ENCODE measurements around the gene ALAD. TPM values are rescaled to one million over a fixed set of nuclear protein-coding genes. Genes with fewer than 3 reads are reported as not detected.
A peak's percentile ranks its signal among the peaks of the same experiment; 100 is the strongest.
"Not testable (repeated sequence)": the region's sequence is repeated elsewhere in the genome, so short reads cannot be mapped to it uniquely, and the experiment has no call there.

The ALAD gene
- 18.1 and 21.0 TPM in 2 replicates for total RNA-seq (2014; rRNA removed; shearing (Covaris generic); ENCODE audit: low replicate concordance)

GRCh38 chr9:113401027-113401792 lies at the start of gene ALAD:
ALAD (minus strand) TSS chr9:113401284; CDS start chr9:113393559, 7,725 bp downstream.
- Histone ChIP-seq H3K27me3 (ENCODE audit: low read length) (no peaks in the 10 kb centered on the region), H3K9ac (ENCODE audit: low read length) (peak within 1 kb of the TSS; percentile 94), H3K79me2 (ENCODE audit: low read length) (peaks cover 31% of the 10 kb centered on the region), H4K20me1 (ENCODE audit: insufficient read depth, low read depth, low read length) (no peaks in the 10 kb centered on the region), H3K27ac (ENCODE audit: low read length) (no peak within 1 kb of the TSS), H3K4me3 (ENCODE audit: low read length) (peak within 1 kb of the TSS; percentile 99), H3K4me1 (ENCODE audit: low read length) (peaks cover 16% of the 10 kb centered on the region), H3K36me3 (ENCODE audit: insufficient read depth, low read length) (no peaks in the 10 kb centered on the region), H2AFZ (ENCODE audit: low read length) (peak within 1 kb of the TSS; percentile 74), H3K9me3 (ENCODE audit: low read length) (no peaks in the 10 kb centered on the region), H3K9me2 (replicated peaks; ENCODE audit: insufficient read depth, low read length) (no peaks in the 10 kb centered on the region), H3K4me2 (ENCODE audit: low read depth, low read length, poor library complexity, severe bottlenecking) (peak within 1 kb of the TSS; percentile 85)
- peak; percentile 100 for DNase-seq

- no peak overlapping the region for H3K27ac ChIP-seq (ENCODE audit: low read length)
- no peaks in the 10 kb centered on the region for H3K27me3 ChIP-seq (ENCODE audit: low read length)
- DNase-seq: no peak
- no peaks in the 10 kb centered on the region for H4K20me1 ChIP-seq (ENCODE audit: insufficient read depth, low read depth, low read length)
- no peak overlapping the region for H2AFZ ChIP-seq (ENCODE audit: low read length)
- no peak overlapping the region for H3K4me3 ChIP-seq (ENCODE audit: low read length)
- no peaks in the 10 kb centered on the region for H3K9me2 ChIP-seq (replicated peaks; ENCODE audit: insufficient read depth, low read length)
- H3K79me2 ChIP-seq (ENCODE audit: low read length): no peaks in the 10 kb centered on the region
- no peaks in the 10 kb centered on the region for H3K9me3 ChIP-seq (ENCODE audit: low read length)
- H3K9ac ChIP-seq (ENCODE audit: low read length): no peak overlapping the region
- H3K4me2 ChIP-seq (ENCODE audit: low read depth, low read length, poor library complexity, severe bottlenecking): no peak overlapping the region
- H3K36me3 ChIP-seq (ENCODE audit: insufficient read depth, low read length): no peaks in the 10 kb centered on the region
- no peaks in the 10 kb centered on the region for H3K4me1 ChIP-seq (ENCODE audit: low read length)
These were observed 48.3 kb upstream of the ALAD start for GRCh38 chr9:113449376-113449775.

GRCh38 chr9:113446323-113446740 lies 45.2 kb upstream of the ALAD start:
- Histone ChIP-seq H2AFZ (ENCODE audit: low read length) (no peak overlapping the region), H3K79me2 (ENCODE audit: low read length) (no peaks in the 10 kb centered on the region)
- peak; percentile 59 for DNase-seq

GRCh38 chr9:113444736-113445135 lies 43.7 kb upstream of the ALAD start:
- Histone ChIP-seq H2AFZ (ENCODE audit: low read length) (no peak overlapping the region), H3K36me3 (ENCODE audit: insufficient read depth, low read length) (no peaks in the 10 kb centered on the region)

More at GRCh38 chr9:113446323-113446740, 45.2 kb upstream of the ALAD start:
- H3K4me2 ChIP-seq (ENCODE audit: low read depth, low read length, poor library complexity, severe bottlenecking): no peak overlapping the region
- H3K27ac ChIP-seq (ENCODE audit: low read length): no peak overlapping the region
- H3K4me3 ChIP-seq (ENCODE audit: low read length): no peak overlapping the region
- no peaks in the 10 kb centered on the region for H3K27me3 ChIP-seq (ENCODE audit: low read length)
- H4K20me1 ChIP-seq (ENCODE audit: insufficient read depth, low read depth, low read length): no peaks in the 10 kb centered on the region
- H3K36me3 ChIP-seq (ENCODE audit: insufficient read depth, low read length): no peaks in the 10 kb centered on the region
- H3K4me1 ChIP-seq (ENCODE audit: low read length): no peaks in the 10 kb centered on the region
- H3K9me2 ChIP-seq (replicated peaks; ENCODE audit: insufficient read depth, low read length): no peaks in the 10 kb centered on the region
- H3K9me3 ChIP-seq (ENCODE audit: low read length): no peaks in the 10 kb centered on the region
- H3K9ac ChIP-seq (ENCODE audit: low read length): no peak overlapping the region

GRCh38 chr9:113437716-113438115 lies 36.6 kb upstream of the ALAD start:
- H3K9ac ChIP-seq (ENCODE audit: low read length); H3K4me1 ChIP-seq (ENCODE audit: low read length); H3K27ac ChIP-seq (ENCODE audit: low read length); H2AFZ ChIP-seq (ENCODE audit: low read length); H3K27me3 ChIP-seq (ENCODE audit: low read length); H3K36me3 ChIP-seq (ENCODE audit: insufficient read depth, low read length); H3K4me3 ChIP-seq (ENCODE audit: low read length); H3K9me3 ChIP-seq (ENCODE audit: low read length); H4K20me1 ChIP-seq (ENCODE audit: insufficient read depth, low read depth, low read length); H3K9me2 ChIP-seq (replicated peaks; ENCODE audit: insufficient read depth, low read length); H3K79me2 ChIP-seq (ENCODE audit: low read length); H3K4me2 ChIP-seq (ENCODE audit: low read depth, low read length, poor library complexity, severe bottlenecking); DNase-seq: not testable (repeated sequence)

More at GRCh38 chr9:113444736-113445135, 43.7 kb upstream of the ALAD start:
- Histone ChIP-seq H4K20me1 (ENCODE audit: insufficient read depth, low read depth, low read length) (no peaks in the 10 kb centered on the region), H3K27me3 (ENCODE audit: low read length) (no peaks in the 10 kb centered on the region), H3K9ac (ENCODE audit: low read length) (no peak overlapping the region), H3K4me1 (ENCODE audit: low read length) (no peaks in the 10 kb centered on the region), H3K9me2 (replicated peaks; ENCODE audit: insufficient read depth, low read length) (no peaks in the 10 kb centered on the region), H3K4me3 (ENCODE audit: low read length) (no peak overlapping the region), H3K27ac (ENCODE audit: low read length) (no peak overlapping the region), H3K9me3 (ENCODE audit: low read length) (no peaks in the 10 kb centered on the region), H3K79me2 (ENCODE audit: low read length) (no peaks in the 10 kb centered on the region), H3K4me2 (ENCODE audit: low read depth, low read length, poor library complexity, severe bottlenecking) (no peak overlapping the region)
- DNase-seq: no peak

GRCh38 chr9:113436728-113437515 lies 35.8 kb upstream of the ALAD start:
- no peak overlapping the region for H3K4me3 ChIP-seq (ENCODE audit: low read length)
- no peak overlapping the region for H3K9ac ChIP-seq (ENCODE audit: low read length)
- no peaks in the 10 kb centered on the region for H3K79me2 ChIP-seq (ENCODE audit: low read length)
- H2AFZ ChIP-seq (ENCODE audit: low read length): no peak overlapping the region
- no peak for DNase-seq
- no peak overlapping the region for H3K27ac ChIP-seq (ENCODE audit: low read length)
- no peaks in the 10 kb centered on the region for H3K27me3 ChIP-seq (ENCODE audit: low read length)
- H3K9me3 ChIP-seq (ENCODE audit: low read length): no peaks in the 10 kb centered on the region
- no peak overlapping the region for H3K4me2 ChIP-seq (ENCODE audit: low read depth, low read length, poor library complexity, severe bottlenecking)
- H3K9me2 ChIP-seq (replicated peaks; ENCODE audit: insufficient read depth, low read length): no peaks in the 10 kb centered on the region
- no peaks in the 10 kb centered on the region for H3K36me3 ChIP-seq (ENCODE audit: insufficient read depth, low read length)
- H4K20me1 ChIP-seq (ENCODE audit: insufficient read depth, low read depth, low read length): no peaks in the 10 kb centered on the region
- H3K4me1 ChIP-seq (ENCODE audit: low read length): no peaks in the 10 kb centered on the region

- H2AFZ ChIP-seq (ENCODE audit: low read length): no peak overlapping the region
- H3K36me3 ChIP-seq (ENCODE audit: insufficient read depth, low read length): no peaks in the 10 kb centered on the region
- H3K27ac ChIP-seq (ENCODE audit: low read length): no peak overlapping the region
- no peaks in the 10 kb centered on the region for H3K9me2 ChIP-seq (replicated peaks; ENCODE audit: insufficient read depth, low read length)
- H4K20me1 ChIP-seq (ENCODE audit: insufficient read depth, low read depth, low read length): no peaks in the 10 kb centered on the region
- H3K4me3 ChIP-seq (ENCODE audit: low read length): no peak overlapping the region
- peaks cover under 1% of the 10 kb centered on the region; the same call in 1 of the 2 replicates for H3K4me1 ChIP-seq (ENCODE audit: low read length)
- no peaks in the 10 kb centered on the region for H3K79me2 ChIP-seq (ENCODE audit: low read length)
- DNase-seq: no peak
- H3K27me3 ChIP-seq (ENCODE audit: low read length): no peaks in the 10 kb centered on the region
- H3K9me3 ChIP-seq (ENCODE audit: low read length): no peaks in the 10 kb centered on the region
- H3K4me2 ChIP-seq (ENCODE audit: low read depth, low read length, poor library complexity, severe bottlenecking): no peak overlapping the region
- no peak overlapping the region for H3K9ac ChIP-seq (ENCODE audit: low read length)
These were observed 30.1 kb upstream of the ALAD start for GRCh38 chr9:113431191-113431590.

GRCh38 chr9:113428062-113428615 lies 27.1 kb upstream of the ALAD start:
- Histone ChIP-seq H3K4me1 (ENCODE audit: low read length) (peaks cover 12% of the 10 kb centered on the region), H3K9ac (ENCODE audit: low read length) (no peak overlapping the region), H3K9me3 (ENCODE audit: low read length) (no peaks in the 10 kb centered on the region), H3K4me2 (ENCODE audit: low read depth, low read length, poor library complexity, severe bottlenecking) (no peak overlapping the region), H4K20me1 (ENCODE audit: insufficient read depth, low read depth, low read length) (no peaks in the 10 kb centered on the region), H3K27me3 (ENCODE audit: low read length) (no peaks in the 10 kb centered on the region), H3K36me3 (ENCODE audit: insufficient read depth, low read length) (no peaks in the 10 kb centered on the region), H3K27ac (ENCODE audit: low read length) (no peak overlapping the region), H3K9me2 (replicated peaks; ENCODE audit: insufficient read depth, low read length) (no peaks in the 10 kb centered on the region), H3K79me2 (ENCODE audit: low read length) (no peaks in the 10 kb centered on the region), H2AFZ (ENCODE audit: low read length) (no peak overlapping the region), H3K4me3 (ENCODE audit: low read length) (no peak overlapping the region)
- DNase-seq: no peak
